Adipocyte (in vitro differentiated cells): Measurements from ENCODE around the gene PIGO.

Experiments
- DNase-seq: peaks from one replicate; pipeline ENCODE4 v3.0.0-alpha.2; 2015; ENCODE audit warnings: low read depth
- H3K27me3 ChIP-seq: replicated peaks from 2 replicates; pipeline ENCODE4 v1.7.0; 2013; ENCODE audit warnings: mild to moderate bottlenecking, low read length, moderate library complexity; ENCODE audit not compliant: control insufficient read depth, insufficient read depth
- H3K36me3 ChIP-seq: 2 replicates; pipeline ENCODE4 v1.7.0; 2013; ENCODE audit warnings: low read length, mild to moderate bottlenecking, moderate library complexity; ENCODE audit not compliant: control insufficient read depth, insufficient read depth, severe bottlenecking
- H3K4me1 ChIP-seq: 2 replicates; pipeline ENCODE4 v1.7.0; 2013; ENCODE audit warnings: mild to moderate bottlenecking, low read length, moderate library complexity; ENCODE audit not compliant: control insufficient read depth, insufficient read depth
- H3K4me3 ChIP-seq: 2 replicates; pipeline ENCODE4 v1.7.0; 2013; ENCODE audit warnings: mild to moderate bottlenecking, low read length, moderate library complexity
- H3K9ac ChIP-seq: 2 replicates; pipeline ENCODE4 v1.7.0; 2013; ENCODE audit warnings: mild to moderate bottlenecking, low read length, moderate library complexity
- H3K9me3 ChIP-seq: 2 replicates; pipeline ENCODE4 v1.7.0; 2013; ENCODE audit warnings: mild to moderate bottlenecking, low read length, moderate library complexity; ENCODE audit not compliant: control insufficient read depth

Gene PIGO

DNA sequence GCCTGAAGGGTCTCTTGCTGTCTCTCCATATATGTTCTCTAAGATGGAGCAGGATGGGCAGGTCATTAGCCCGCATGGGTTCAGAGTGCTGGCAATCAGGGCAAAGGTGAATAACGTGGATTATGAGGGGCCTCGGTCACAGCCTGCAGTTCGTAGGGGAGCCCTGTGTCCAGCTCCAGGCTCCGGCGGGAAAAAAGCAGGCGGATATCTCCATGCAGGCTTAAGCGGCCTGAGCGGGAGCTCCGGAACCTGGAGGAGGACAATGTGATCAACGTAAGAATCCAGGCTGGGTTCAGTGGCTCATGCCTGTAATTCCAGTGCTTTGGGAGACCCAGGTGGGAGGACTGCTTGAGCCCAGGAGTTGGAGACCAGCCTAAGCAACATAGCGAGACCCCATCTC lies 8.7 kb upstream of the PIGO start:
- Histone ChIP-seq H3K4me1 (peaks cover 47% of the 10 kb centered on the region), H3K9me3 (no peaks in the 10 kb centered on the region), H3K4me3 (no peak overlapping the region), H3K27me3 (no peaks in the 10 kb centered on the region), H3K9ac (no peak overlapping the region), H3K36me3 (peaks cover 66% of the 10 kb centered on the region)
- no peak for DNase-seq

DNA sequence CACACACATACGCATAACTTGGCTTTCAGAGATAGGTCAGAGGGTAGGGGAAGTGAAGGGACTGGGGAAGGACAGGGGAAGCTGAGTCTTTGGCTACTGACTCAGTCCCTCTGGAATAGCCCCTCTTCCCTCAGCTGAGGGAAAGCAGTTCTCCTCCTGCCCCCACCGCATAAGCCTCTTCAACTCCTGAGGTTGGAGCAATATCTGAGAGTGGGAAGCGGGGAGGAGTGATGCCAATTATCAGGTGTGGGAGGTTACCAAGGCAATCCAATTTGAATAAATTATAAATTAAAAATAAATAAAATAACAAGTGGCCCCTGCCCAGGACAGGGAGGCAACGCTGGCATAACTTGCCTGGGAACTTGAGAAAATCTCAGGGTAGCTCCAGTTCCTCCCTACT lies 8.2 kb upstream of the PIGO start:
- H3K9me3 ChIP-seq = no peaks in the 10 kb centered on the region
- no peaks in the 10 kb centered on the region for H3K27me3 ChIP-seq
- no peak for DNase-seq
- H3K4me1 ChIP-seq = peaks cover 42% of the 10 kb centered on the region
- H3K9ac ChIP-seq = peak overlapping the region; percentile 95
- peaks cover 72% of the 10 kb centered on the region for H3K36me3 ChIP-seq
- no peak overlapping the region for H3K4me3 ChIP-seq

DNA sequence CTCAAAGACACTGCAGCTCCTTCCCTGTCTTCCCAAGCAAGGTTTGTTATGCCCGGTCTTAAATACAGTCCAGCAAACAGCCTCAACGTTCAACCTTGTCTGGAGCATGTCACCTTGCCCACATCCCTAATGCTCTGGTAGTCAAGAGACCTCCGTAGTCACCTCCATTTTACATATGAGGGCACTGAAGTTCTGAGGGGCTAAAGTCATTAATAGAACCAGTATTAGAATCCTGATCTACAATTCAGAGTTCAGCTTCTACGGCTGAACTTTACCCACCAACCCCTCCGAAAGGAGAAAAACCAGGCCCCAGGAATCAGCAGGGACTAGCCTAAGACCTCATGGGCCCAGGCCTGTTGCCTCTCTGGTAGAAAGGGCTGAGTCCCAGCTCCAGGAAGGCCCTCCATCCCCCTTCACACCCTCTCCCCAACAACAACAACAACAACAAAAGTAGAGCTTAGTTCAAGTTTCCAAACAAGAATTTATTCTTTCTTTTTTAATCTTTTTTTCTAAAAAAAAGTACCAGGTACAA lies 7.3 kb upstream of the PIGO start:
- H3K36me3 ChIP-seq = peaks cover 77% of the 10 kb centered on the region
- peak overlapping the region; percentile 95 for H3K4me3 ChIP-seq
- no peaks in the 10 kb centered on the region for H3K27me3 ChIP-seq
- peaks cover 33% of the 10 kb centered on the region for H3K4me1 ChIP-seq
- no peak for DNase-seq
- peak overlapping the region; percentile 95 for H3K9ac ChIP-seq
- no peaks in the 10 kb centered on the region for H3K9me3 ChIP-seq

DNA sequence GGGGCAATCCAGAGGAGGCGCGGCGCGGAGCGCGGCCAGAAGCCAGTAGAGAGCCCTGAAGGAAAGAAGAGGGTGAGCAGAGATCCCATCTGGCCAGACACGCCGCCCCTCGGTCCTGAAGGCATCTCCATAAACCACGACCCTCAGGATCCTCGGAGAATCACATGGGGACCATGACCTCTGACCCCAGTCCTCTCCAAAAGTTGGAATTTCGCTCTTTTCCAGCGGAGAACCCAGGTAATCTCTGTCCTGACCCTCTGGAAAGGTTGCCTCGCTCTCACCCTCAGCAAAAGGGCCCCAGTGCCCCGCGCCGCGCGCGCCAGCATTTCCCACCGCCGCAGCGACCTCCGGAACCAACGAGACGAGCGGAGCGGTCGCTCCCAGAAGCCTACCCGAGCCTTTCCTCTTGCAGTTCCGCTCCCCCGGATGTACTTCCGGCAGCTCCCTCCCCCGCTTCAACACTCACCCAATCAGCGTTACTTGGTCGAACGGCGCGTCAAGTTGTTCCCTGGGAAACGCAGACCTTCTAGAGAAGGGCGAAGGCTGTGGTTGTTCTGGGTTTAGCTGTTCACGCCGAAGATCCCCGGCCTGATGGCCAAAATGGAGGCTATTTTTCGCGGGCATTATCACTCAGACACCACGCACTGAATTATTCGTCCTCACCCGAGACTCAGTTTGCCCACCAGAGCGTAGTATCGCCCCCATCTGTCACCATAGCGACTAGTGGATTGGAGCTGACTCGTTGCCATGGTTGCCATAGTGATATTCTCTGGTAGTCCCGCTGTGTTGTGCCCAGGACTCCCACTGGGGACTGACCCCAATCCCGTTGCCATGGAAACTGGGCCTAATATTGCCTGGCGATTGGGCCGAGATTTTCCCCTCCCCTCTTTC lies 6.6 kb upstream of the PIGO start, which contains the start of gene STOML2:
TSS of gene STOML2 (minus strand) at position 363 of the 891 bp plus-strand sequence. CDS start at position 326, 37 bp downstream.
- no peaks in the 10 kb centered on the region for H3K27me3 ChIP-seq
- H3K4me3 ChIP-seq = peak within 1 kb of the TSS; percentile 95
- H3K9ac ChIP-seq = peak within 1 kb of the TSS; percentile 95
- peak; percentile 98 for DNase-seq
- H3K9me3 ChIP-seq = no peaks in the 10 kb centered on the region
- peaks cover 70% of the 10 kb centered on the region for H3K36me3 ChIP-seq
- H3K4me1 ChIP-seq = peaks cover 30% of the 10 kb centered on the region

DNA sequence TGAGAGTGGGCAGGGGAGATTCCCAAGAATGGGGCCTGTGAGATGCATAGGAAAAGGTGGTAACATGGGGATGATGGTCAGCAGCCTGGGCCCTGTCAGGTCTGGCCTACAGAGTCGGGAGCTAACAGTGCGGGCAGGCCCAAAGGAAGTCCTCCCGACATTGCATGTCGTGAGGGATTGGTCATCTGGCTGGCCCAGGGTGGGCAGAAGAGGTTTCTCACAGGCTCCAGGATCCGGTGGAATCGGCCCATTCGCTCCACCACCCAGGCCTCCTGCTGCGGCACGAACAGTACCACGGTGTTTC lies 6.0 kb upstream of the PIGO start:
- peak; percentile 48 for DNase-seq
- H3K4me1 ChIP-seq = peaks cover 30% of the 10 kb centered on the region
- H3K9me3 ChIP-seq = no peaks in the 10 kb centered on the region
- H3K9ac ChIP-seq = peak overlapping the region; percentile 95
- H3K4me3 ChIP-seq = peak overlapping the region; percentile 95
- H3K27me3 ChIP-seq = no peaks in the 10 kb centered on the region
- peaks cover 64% of the 10 kb centered on the region for H3K36me3 ChIP-seq

DNA sequence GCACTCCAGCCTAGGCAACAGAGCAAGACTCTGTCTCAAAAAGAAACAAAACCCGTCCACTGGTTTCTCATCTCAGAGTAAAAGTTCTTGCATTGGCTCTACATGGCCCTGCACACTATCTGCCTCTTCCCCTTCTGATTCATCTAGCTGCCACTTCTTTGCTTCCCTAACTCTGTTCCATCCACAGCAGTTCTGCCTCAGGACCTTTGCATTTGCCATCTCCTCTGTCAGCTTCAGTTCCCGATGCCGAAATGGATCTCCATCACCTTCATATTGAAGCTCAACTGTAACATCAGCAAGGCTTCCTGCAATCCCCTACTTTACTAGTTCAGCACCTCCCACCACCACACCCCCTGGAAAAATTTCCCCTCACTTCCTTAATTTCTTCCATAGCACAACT lies 1.2 kb upstream of the PIGO start:
- Histone ChIP-seq H3K9me3 (no peaks in the 10 kb centered on the region), H3K36me3 (peaks cover 47% of the 10 kb centered on the region), H3K4me3 (no peak overlapping the region), H3K9ac (no peak overlapping the region), H3K27me3 (no peaks in the 10 kb centered on the region), H3K4me1 (peaks cover 12% of the 10 kb centered on the region)
- DNase-seq = no peak

DNA sequence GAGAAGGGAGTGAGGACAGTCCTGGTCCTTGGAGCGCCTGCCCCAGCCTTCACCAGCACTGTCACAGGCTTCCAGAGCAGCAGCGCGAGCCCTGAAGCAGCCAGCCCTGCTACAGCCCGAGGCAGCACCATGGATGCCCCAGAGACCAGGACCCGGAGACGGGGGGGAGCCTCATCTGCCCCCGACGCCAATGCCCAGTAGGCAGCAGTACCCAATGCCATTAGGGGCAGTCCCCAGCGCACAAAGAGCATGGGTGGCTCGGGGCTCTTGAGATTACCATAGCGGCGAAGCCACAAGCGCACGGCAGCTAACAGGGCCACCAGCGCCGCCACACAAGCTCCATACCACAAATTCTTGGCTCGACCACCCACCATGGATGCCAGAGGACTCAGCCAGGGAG lies 4.9 kb downstream of the PIGO start:
- Histone ChIP-seq H3K27me3 (no peaks in the 10 kb centered on the region), H3K36me3 (peaks cover 68% of the 10 kb centered on the region), H3K4me3 (no peak overlapping the region), H3K9me3 (no peaks in the 10 kb centered on the region), H3K4me1 (no peaks in the 10 kb centered on the region), H3K9ac (no peak overlapping the region)
- no peak for DNase-seq

DNA sequence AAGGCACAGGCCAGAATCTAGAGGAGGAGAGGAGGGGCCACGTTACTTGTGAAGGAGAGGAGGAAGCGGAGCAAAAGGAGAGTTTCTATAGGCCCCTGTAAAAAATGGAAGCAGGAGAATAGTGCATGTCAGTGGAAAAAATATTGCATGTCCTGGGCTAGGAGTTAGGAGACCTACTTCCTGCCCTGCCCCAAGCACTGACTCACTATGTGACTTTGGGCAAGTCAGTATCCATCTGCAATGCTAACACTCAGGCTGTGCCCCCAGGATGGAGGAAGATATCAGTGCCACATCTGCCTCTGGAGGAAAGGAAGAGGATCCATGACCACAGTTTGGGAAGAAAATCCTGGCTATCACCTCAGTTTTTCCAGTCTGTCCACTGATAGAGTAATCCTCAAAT lies 7.0 kb downstream of the PIGO start:
- peaks cover 68% of the 10 kb centered on the region for H3K36me3 ChIP-seq
- no peaks in the 10 kb centered on the region for H3K4me1 ChIP-seq
- no peaks in the 10 kb centered on the region for H3K27me3 ChIP-seq
- no peaks in the 10 kb centered on the region for H3K9me3 ChIP-seq
- no peak overlapping the region for H3K9ac ChIP-seq
- H3K4me3 ChIP-seq = no peak overlapping the region
- DNase-seq = no peak

DNA sequence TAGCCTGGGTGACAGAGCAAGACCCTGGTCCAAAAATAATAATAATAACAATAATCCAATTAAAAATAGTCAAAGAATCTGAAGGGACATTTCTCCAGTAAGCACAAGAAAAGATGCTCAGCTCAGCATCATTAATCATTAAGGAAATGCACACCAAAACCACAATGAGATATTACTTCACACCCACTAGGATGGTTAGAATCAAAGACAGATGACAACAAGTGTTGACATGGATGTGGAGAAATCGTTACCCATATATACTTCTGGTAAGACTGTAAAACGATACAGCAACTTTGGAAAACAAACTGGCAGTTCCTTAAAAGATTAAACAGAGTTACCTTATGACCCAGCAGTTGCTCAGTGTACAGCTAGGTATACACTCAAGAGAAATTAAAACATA lies 11.3 kb downstream of the PIGO start:
- no peak for DNase-seq
- H3K9ac ChIP-seq = no peak overlapping the region

DNA sequence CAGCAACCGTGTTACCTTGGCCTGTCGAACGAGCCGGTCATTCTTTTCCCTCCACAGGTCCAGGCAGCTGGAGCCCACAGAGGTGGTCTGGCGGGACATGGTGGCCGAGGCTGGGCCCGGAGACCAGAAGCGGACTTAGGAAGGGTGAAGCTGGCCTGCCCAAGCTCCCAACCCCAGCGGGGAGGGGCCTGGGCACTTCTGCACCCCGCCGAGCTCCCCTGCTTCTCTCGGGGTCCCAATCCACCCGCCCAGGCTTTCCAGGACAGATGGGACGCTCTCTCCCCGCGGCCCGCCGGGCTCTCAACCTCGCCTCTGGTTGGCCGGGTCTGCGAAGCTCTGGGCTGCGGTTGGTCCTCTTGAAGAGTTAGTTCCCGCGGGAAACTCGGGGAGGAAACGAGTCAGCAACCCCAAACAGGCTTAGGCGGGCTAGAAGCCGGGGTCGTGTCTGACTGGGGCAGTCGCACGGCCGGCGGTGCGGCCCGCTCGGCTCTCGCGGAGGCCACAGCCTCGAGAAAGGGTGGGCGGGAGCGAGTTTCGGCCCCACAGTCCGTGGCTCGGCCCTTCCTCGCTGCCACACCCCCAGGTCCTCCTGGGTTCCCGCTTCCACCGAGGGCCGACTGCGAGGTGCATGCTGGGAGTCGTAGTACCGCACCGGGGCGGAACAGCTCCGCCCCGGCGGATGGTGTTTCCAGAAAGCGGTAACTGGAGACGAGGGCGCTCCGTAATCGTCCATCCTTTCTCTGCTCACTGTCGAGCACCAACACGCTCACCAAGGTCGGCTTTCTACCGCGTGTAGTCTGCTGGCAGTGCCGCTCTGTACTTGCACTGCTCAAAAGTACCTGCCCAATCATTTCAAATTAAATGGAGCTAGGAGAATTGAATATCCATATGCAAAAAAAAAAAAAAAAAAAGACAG lies 16.7 kb downstream of the PIGO start, which contains the start of gene FANCG:
TSS of gene FANCG (minus strand) at position 517 of the 916 bp plus-strand sequence. CDS start at position 99, 418 bp downstream.
- Histone ChIP-seq H3K36me3 (peaks cover 7% of the 10 kb centered on the region), H3K9ac (peak within 1 kb of the TSS; percentile 81), H3K4me1 (peaks cover 15% of the 10 kb centered on the region), H3K4me3 (peak within 1 kb of the TSS; percentile 80), H3K9me3 (no peaks in the 10 kb centered on the region), H3K27me3 (no peaks in the 10 kb centered on the region)
- DNase-seq = peak; percentile 97

More for the DNA sequence above, 11.3 kb downstream of the PIGO start:
- H3K36me3 ChIP-seq = peaks cover 26% of the 10 kb centered on the region
- peaks cover 3% of the 10 kb centered on the region for H3K4me1 ChIP-seq
- H3K4me3 ChIP-seq = no peak overlapping the region
- H3K27me3 ChIP-seq = no peaks in the 10 kb centered on the region
- no peaks in the 10 kb centered on the region for H3K9me3 ChIP-seq

DNA sequence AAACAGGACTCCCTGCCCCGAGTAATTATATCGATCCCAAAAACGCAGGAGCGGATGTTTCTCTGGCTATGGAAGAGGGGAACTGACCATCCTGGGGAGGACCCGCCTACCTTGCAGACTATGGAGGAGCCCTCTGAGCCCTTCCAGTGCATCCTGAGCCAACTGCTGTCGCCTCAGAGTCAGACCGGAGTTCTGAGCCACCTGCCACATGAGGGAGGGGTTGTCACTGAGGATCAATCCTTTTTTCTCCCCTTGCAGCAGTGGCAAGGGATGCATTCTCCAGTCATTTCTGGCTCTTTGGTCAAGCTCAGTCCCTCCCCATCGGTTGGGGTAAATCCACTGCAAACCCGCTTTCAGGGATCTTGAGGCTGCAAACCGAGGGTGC lies 17.4 kb downstream of the PIGO start:
- H3K27me3 ChIP-seq = no peaks in the 10 kb centered on the region
- no peaks in the 10 kb centered on the region for H3K9me3 ChIP-seq
- H3K4me1 ChIP-seq = peaks cover 15% of the 10 kb centered on the region
- DNase-seq = no peak
- H3K9ac ChIP-seq = peak overlapping the region; percentile 81
- peaks cover 7% of the 10 kb centered on the region for H3K36me3 ChIP-seq
- H3K4me3 ChIP-seq = peak overlapping the region; percentile 80
